GM19452 (cell line): ENCODE results near the gene ZNF260.
"Not testable (repeated sequence)": the region's sequence is repeated elsewhere in the genome, so short reads cannot be mapped to it uniquely, and the experiment has no call there.

ENCODE experiments used
- ATAC-seq: cut with Tn5 transposase; IDR thresholded peaks from one replicate; pipeline ENCODE4 v1.9.1; 2021; ENCODE audit not compliant: unreplicated experiment

ZNF260 gene

DNA sequence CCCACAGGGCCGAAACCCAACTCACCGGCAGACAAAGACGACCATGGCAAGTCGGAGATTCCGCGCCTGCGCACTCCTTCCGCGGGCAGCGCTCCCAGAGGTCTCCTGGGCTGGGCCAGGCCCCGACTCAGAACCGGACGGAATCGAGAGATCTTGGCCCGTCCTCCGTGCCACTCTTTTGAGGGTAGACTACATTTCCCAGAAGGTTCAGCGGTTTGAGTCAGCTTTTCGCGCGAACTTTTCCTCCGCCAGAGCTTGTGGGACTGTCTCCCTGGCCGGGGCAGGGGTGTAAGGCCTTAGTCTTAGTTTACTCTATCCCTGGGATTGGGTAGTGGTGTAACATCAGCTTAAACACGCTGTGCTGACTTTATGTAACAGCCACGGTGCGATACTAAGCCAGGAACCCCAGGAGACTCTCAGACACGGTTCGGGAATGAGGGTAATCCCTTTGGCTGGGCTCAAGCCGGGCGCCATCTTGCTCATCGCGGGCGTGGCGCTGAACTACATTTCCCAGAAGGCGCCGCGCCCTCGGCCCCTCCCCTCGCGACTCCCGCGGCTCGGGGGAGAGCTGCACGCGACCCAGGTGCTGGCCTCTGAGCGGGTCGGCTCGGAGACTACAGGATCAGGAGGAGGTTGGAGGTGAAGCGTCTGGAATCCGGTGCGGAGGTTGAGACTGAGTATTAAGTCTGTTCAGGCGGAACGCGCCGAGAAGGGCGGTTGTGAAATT lies at the start of gene ZNF260:
Gene ZNF260, minus strand, starts transcription at position 78 of the 727 bp plus-strand sequence. CDS start 13,033 bp downstream, outside the sequence.
- ATAC-seq: peak; percentile 85

DNA sequence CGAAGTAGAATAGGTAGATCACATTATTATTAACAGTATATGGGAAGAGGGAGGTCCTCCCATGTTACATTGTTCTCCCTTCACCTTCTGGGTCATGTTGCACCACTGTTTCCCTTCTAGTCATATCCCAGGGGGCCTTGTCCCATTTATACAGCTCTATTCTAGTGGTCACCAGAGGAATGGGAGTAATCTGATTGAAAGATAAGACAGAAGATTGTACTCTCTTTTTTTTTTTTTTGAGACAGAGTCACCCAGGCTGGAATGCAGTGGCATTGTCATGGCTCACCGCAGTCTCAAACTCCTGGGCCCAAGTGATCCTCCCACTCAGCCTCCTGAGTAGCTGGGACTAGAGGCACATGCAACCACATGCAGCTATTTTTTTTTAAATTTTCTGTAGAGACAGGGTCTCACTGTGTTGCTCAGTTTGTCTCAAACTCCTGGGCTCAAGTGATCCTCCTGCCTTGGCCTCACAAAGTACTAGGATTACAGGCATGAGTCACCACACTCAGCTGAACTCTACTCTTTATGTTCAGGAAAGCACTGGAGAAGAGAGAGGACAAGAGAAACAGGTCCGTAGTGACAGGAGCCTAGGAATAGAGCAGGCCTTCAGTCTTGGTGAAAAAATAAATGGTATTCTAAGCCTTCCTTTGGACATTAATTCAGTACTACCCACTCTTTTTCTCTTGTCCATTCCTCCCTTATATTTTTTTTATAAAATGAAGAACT lies 49.4 kb upstream of the ZNF260 start:
- ATAC-seq: no peak

DNA sequence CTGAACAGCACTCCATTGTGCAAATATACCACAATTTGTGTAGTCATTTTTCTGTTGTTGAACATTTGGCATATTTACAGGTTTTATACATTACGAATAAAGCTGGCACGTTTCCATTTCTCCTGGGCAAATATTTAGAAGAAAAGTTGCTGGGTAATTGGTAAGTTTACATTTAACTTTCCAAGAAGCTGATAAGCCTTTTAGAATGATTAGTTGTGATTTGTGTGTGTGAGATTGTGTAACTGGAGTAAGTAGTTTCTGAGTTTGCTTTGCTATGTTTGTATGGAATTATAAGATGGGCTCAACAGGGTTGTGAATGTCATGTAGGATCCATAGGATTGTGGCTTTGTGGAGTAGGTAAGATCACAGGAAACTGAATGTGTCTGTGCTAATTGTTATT lies 46.7 kb upstream of the ZNF260 start:
- ATAC-seq: no peak

DNA sequence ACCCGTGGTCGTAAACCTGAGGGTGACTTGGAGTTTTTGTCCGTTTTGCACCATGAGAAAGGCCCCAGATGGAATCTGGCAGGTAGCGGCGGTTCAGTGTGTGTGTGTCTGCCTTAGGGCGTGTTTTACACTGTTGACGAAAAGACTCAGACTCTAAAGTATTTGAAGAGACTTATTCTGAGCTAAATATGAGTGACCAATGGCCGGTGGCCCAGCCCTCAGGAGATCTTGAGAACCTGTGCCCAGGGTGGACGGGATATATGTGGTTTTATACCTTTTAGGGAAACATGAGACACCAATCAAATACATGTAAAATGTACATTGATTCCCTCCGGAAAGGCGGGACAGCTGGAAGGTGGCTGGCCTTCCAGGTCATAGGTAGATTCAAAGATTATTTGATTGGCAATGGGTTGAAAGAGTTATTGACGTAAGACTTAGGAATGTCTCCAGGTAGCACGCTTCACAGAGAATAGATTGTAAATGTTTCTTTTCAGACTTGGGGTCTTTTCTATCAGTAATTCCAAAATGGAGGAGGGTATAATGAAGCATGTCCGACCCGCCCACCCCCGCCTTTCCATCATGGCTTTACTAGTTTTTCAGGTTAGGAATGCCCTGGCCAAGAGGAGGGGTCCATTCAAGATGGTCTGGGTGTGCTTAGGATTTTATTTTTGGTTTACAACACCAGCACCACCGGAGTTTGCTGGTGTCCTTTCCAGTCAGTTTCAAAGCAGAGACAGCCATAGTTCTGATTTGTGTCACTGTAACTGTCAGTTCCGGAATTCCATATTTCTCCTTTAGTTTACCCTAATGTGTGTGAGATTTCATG lies 46.0 kb upstream of the ZNF260 start:
- ATAC-seq: no peak

DNA sequence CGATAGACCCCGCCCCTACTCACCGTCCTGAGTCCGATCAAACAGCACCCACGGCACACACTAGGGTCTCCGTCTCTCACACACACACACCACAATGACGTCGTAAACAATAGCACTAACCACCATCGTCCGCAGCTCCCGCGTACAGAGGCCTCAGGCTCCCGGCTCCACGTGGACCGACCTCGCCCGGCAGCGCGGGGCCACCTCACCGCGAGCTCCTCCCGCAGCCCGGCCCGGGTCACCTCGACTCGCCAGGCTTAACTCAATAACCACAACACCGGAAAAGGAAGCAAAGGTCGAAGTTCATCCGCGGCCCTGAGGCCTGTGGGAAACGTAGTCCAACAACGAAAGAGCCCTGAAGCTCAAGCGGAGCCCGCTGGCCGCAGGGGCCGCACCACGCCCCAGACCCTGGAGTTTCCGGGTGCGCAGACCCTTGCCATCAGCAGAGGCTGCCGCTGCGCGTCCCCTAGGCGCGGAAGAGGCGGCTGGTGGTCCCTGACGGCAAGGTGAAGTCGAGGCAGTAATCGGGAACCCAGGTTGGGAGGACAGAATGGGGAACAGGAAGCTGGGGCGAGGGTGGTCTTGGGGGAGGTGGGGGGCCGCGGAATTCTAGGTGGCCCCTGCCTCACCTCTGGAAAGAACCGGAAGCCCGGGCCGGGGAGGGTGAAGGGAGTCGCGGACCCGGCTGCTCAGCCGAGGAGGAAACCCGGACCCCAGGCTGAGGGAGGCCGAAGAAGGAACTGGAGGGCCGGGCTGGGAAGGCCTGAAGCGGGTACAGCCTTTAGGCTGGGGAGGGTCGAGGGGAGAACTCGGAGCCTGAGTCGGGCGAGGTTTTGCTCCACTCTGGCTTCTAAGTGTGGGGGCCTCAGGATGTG lies 45.2 kb upstream of the ZNF260 start, which contains the start of gene ZNF529:
Gene ZNF529, minus strand, starts transcription at position 273 of the 875 bp plus-strand sequence. CDS start 946 bp downstream, outside the sequence.
- ATAC-seq: peak; percentile 91

DNA sequence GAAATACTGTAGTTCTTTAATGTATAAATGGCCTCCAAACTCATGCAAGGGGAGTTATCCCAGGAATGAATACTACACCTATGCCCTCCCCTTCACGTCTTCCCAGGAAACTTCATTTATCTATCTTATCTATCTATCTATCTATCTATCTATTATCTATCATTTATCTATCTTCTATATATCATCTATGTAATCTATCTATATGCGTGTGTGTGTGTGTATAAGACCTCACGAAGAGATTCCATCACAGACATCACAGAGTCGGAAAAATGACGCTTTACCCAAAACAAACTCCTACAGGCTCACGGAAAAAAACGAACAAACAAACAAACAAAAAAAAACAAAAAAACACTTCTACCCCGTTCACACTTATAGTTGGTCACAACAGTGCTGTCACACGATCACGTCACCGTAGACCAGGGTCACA lies 44.5 kb upstream of the ZNF260 start:
- ATAC-seq: no peak

DNA sequence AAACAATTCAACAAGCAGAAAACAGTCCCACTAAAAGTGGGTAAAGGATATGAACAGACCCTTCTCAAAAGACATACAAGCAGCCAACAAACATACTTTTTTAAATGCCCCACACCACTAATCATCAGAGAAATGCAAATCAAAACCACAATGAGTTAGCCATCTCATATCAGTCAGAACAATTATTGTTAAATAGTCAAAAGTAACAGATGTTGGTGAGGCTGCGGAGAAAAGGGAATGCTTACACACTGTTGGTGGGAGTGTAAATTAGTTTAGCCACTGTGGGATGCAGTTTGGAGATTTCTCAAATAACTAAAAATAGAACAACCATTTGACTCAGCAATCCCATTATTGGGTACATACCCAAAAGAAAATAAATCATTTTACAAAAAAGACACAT lies 36.3 kb upstream of the ZNF260 start:
- no peak for ATAC-seq

DNA sequence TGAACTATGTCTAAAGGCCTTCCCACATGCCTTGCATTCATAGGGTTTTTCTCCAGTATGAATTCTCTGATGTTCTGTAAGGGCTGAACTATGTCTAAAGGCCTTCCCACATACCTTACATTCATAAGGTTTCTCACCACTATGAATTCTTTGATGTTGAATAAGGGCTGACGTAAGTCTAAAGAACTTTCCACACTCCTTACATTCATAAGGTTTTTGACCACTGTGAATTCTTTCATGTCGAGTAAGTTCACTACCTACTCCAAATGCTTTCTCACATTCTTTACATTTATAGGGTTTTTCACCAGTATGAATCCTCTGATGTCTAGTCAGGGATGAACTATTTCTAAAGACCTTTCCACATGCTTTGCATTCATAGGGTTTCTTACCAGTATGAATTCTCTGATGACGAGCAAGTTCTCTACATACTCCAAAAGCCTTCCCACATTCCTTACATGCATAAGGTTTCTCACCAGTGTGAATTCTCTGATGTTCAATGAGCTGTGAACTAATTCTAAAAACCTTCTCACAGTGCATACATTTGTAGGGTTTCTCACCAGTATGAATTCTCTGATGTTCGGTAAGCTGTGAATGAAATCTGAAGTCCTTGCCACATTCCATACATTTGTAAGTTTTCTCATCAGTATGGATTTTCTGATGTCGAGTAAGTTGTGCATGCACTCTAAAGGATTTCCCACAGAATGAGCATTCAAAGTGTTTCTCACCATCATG lies 19.1 kb upstream of the ZNF260 start:
- ATAC-seq: no peak

DNA sequence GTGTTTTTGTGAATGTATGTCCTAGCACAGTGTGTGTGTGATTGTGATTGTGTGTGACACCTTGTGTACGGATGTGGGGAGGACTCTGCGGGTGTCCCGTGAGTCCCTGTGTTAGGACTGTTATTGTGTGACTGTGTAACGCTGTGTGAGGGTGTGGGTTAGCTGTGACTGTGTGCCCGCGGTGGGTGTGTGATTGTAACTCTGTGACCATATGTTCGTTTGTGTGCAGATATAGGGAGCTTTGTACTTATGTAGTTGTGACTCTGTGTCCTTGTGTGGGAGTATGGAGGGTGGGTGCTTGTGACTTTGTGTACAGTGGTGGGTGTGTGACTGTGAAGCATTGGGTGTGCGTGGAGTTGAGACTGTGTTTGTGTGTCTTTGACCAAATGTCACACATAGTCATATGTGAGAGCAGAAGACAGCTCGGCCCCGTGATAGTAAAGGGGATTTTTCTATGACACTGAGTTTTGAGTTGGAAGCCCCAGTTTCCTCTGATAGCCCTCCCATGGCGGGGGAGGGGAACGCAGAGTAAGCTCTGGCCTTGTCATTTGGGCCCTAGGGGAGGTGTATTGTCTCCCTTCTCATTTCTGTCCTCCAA lies 949 bp upstream of the ZNF260 start:
- peak; percentile 27 for ATAC-seq

DNA sequence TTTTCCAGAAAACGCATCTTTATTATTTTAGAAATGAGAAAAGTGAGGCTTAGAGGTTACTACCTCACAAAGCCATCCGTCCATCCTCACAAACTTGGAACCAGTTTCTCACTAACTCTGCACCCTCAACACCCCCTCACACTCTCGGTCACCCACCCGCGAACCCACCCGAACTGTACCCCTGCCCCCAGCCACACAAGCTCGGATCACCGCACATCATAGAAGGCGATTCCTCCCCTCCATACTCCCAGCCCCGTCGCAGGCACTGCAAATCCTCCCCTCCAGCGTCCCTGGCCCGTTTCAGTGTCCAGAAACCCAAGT lies 238 bp downstream of the ZNF260 start:
- ATAC-seq: no peak

DNA sequence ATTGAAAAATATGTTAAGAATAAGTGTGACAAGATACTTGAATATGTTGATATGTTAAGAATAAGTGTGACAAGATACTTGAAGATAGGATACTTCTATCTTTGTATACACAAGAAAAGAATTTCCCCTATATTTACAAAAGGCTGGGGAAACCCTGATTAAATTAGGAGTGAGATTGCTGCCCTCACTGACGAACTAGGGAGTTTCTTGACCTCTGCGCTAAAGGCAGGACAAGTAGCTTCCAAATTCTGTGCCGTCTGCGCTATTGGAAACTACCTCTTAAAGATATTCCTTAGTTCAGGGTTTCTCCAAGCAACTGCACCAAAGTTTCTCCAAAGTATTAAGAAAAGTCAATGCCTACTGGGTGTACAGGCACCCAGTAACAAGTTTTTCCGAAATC lies 730 bp downstream of the ZNF260 start:
- ATAC-seq: no peak

DNA sequence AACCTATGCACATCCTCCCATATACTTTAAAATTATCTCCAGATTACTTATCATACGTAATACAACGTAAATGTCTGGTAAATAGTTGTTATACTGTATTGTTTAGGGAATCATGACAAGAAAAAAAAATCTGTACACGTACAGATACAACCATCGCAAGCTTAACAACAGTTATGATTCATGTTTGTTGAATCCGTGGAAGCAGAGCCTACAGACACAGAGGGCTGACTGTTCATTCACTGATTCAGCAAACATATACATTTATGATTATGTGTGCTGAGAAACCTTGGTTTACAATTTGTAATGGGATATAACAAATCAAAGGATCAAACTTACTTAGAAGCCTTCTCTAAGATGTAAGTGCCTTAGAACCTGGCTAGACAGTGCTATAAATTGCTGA lies 1.5 kb downstream of the ZNF260 start:
- ATAC-seq: no peak

DNA sequence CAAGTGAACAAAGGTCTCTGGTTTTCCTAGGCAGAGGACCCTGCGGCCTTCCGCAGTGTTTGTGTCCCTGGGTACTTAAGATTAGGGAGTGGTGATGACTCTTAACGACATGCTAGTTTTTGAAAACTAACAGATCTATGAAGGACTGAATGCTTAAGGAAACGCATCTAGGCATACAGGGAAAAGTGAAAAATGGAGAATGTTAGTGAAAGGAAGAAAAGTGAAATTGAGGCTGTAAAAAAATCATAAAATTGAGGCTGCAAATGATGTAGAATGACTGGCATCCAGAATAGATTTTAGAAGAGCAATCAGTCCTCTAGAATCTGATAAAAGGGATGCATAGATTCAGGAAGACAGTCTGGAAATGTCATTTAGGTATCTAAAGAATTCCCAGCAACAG lies 3.5 kb downstream of the ZNF260 start:
- ATAC-seq: no peak

DNA sequence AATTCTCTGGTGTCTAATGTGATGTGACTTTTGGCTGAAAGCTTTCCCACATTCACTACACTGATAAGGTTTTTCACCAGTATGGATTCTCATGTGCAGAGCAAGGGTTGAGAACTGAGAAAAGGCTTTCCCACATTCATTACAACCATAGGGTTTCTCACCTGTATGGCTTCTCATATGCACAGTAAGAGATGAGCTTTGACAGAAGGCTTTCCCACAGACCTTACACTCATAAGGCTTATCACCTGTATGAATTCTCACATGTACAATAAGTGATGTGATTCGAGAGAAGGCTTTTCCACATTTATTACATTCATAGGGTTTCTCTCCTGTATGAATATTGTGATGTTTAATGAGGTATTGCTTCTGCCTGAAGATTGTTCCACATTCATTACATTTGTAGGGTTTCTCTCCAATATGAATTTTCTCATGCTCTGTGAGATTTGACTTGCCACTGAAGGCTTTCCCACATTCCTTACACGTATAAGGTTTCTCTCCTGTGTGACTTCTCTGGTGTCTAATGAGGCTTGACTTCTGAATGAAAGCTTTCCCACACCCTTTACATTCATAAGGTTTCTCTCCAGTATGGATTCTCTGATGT lies 14.0 kb downstream of the ZNF260 start:
- ATAC-seq: no peak

DNA sequence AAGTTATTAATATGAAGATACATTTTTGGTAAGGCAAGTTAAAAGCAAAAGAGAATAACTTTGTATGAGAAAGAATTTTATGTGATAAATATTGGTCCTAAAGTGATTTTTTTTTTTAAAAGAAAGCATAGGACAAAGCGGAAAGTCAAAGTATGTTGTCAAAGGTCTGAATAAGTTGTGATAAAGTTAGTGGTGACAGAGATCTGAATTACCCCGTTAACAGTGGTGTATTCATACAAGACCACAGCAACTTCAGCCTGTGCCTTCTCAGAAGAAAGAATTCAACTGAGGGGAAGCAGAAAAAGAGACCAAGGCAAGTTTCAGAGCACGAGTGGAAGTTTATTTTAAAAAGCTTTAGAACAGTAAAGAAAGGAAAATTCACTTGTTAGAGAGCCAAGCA lies 19.7 kb downstream of the ZNF260 start:
- ATAC-seq: no peak

DNA sequence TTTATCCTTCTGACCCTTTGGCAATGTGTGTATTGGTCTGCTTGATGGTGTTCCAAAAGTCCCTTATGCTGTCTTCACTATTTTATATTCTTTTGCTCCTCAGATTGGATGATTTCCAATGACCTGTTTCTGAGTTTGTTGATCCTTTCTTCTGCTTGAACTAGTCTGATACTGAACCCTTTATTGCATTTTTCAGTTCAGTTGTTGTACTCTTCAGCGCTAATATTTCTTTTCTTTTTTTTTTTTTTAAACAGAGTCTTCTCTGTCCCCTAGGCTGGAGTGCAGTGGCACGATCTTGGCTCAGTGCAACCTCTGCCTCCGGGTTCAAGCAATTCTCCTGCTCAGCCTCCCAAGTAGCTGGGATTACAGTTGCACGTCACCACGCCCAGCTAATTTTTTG lies 26.1 kb downstream of the ZNF260 start:
- ATAC-seq: no peak

DNA sequence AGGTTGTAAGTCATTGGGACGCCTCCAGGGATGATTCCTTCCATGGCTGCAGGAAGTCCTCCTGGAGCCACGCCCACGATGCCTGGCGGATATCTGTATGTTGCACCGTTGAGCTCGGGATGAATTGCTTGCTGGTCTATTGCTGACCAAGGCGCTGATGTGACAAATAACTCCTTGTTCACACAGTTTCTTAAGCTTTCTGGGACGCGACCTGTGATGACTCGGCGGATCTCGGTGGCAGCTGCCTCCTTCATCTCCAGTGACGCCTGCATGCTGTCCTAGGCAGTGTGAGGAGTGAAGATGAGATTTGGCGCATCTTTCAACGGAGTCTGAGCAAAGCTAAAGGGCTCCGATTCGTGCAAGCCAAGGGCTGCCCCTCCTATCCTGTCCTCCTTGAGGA lies 31.1 kb downstream of the ZNF260 start:
- ATAC-seq: no peak

DNA sequence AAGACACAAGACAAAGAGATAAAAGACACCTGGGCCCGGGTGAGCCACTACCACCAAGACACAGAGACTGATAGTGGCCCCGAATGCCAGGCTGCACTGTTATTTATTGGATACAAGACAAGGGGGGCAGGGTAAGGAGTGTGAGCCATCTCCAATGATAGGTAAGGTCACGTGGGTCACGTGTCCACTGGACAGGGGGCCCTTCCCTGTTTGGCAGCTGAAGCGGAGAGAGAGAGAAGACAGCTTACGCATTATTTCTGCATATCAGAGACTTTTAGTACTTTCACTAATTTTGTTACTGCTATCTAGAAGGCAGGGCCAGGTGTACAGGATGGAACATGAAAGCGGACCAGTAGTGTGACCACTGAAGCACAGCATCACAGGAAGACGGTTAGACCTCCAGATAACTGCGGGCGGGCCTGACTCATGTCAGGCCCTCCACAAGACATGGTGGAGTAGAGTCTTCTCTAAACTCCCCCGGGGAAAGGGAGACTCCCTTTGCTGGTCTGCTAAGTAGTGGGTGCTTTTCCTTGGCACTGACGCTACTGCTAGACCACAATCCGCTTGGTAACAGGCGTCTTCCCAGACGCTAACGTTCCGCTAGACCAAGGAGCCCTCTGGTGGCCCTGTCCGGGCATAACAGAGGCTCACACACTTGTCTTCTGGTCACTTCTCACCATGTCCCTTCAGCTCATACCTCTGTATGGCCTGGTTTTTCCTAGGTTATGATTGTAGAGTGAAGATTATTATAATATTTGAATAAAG lies 35.2 kb downstream of the ZNF260 start:
- ATAC-seq: not testable (repeated sequence)
